H1 (cell line): ENCODE measurements around the gene RERE. TPM values are rescaled to one million over a fixed set of nuclear protein-coding genes. Genes with fewer than 3 reads are reported as not detected.
A peak's percentile ranks its signal among the peaks of the same experiment; 100 is the strongest.

Source experiments
- CTCF ChIA-PET: fragments of 300-600 bp; sonication (Branson Sonifier 250); formaldehyde crosslinking; loops from one replicate; lab custom pipeline; 2021; ENCODE audit not compliant: partially characterized antibody; lab: Charles Lee
- POLR2A ChIA-PET: fragments of 300-600 bp; sonication (Branson Sonifier 250); formaldehyde crosslinking; loops from one replicate; lab custom pipeline; 2021; ENCODE audit warnings: inconsistent platforms; ENCODE audit not compliant: partially characterized antibody; lab: Charles Lee
- DNase-seq, 2 experiments: peaks; one replicate each; pipeline versions ENCODE4 v3.0.0 to v3.0.0-alpha.2; 2010 to 2022; ENCODE audit warnings: low spot score in 2 of 2, low read depth in 1 of 2, mixed read lengths in 1 of 2
- FAIRE-seq: peaks from 2 replicates; lab custom pipeline; 2011; peaks lifted over from hg19 to GRCh38; lab: Jason Lieb, UNC
- H2AFZ ChIP-seq: 2 replicates; pipeline ENCODE4 v1.8.1; 2012; ENCODE audit warnings: low read length, inconsistent platforms
- H2AK5ac ChIP-seq: 2 replicates; pipeline ENCODE4 v1.6.1; 2013; ENCODE audit warnings: low read depth, low read length
- H2BK120ac ChIP-seq: replicated peaks from 2 replicates; pipeline ENCODE3; 2013; ENCODE audit warnings: low read depth, low read length, inconsistent platforms
- H2BK12ac ChIP-seq: 2 replicates; pipeline ENCODE4 v1.6.1; 2013; ENCODE audit warnings: low read depth, low read length
- H2BK15ac ChIP-seq: 2 replicates; pipeline ENCODE4 v1.6.1; 2013; ENCODE audit warnings: low read length
- H2BK20ac ChIP-seq: 2 replicates; pipeline ENCODE4 v1.6.1; 2013; ENCODE audit warnings: low read length
- H2BK5ac ChIP-seq: 2 replicates; pipeline ENCODE4 v1.6.1; 2013; ENCODE audit warnings: low read depth, low read length
- H3K14ac ChIP-seq: 2 replicates; pipeline ENCODE4 v1.6.1; 2013; ENCODE audit warnings: inconsistent platforms; ENCODE audit not compliant: insufficient read length
- H3K18ac ChIP-seq: 2 replicates; pipeline ENCODE4 v1.6.1; 2013; ENCODE audit warnings: low read length; ENCODE audit errors: extremely low read depth
- H3K23ac ChIP-seq: 2 replicates; pipeline ENCODE4 v1.6.1; 2013; ENCODE audit warnings: inconsistent platforms; ENCODE audit not compliant: insufficient read length
- H3K23me2 ChIP-seq: 2 replicates; pipeline ENCODE4 v1.6.1; 2013; ENCODE audit warnings: low read depth, low read length
- H3K27ac ChIP-seq: 2 replicates; pipeline ENCODE4 v1.6.1; 2011; ENCODE audit warnings: low read depth, low read length, inconsistent platforms
- H3K27me3 ChIP-seq, 4 experiments: replicated peaks in 1 of 4; 1 replicate in 1 of 4; 2 replicates in 3 of 4; pipeline versions ENCODE4 v1.6.1 to v1.8.1; 2011 to 2013; ENCODE audit warnings: low read length in 3 of 4, mild to moderate bottlenecking in 3 of 4, inconsistent platforms in 2 of 4, mixed read lengths in 2 of 4, moderate library complexity in 1 of 4; ENCODE audit not compliant: control insufficient read depth in 3 of 4, insufficient read depth in 3 of 4; ENCODE audit errors: extremely low read depth in 1 of 4
- H3K36me3 ChIP-seq, 4 experiments: 2 replicates each; pipeline versions ENCODE4 v1.6.1 to v1.8.1; 2011 to 2013; ENCODE audit warnings: mild to moderate bottlenecking in 4 of 4, low read length in 3 of 4, moderate library complexity in 2 of 4, control low read depth in 1 of 4, inconsistent platforms in 1 of 4; ENCODE audit not compliant: insufficient read depth in 4 of 4, control insufficient read depth in 2 of 4
- H3K4ac ChIP-seq: replicated peaks from 2 replicates; pipeline ENCODE3; 2013; ENCODE audit warnings: low read length, low read depth, mixed read lengths, inconsistent platforms; ENCODE audit not compliant: insufficient read length
- H3K4me1 ChIP-seq, 4 experiments: replicated peaks in 1 of 4; 1 replicate in 1 of 4; 2 replicates in 3 of 4; pipeline versions ENCODE4 v1.6.1 to v1.8.1; 2011 to 2013; ENCODE audit warnings: low read length in 3 of 4, inconsistent platforms in 2 of 4, mixed read lengths in 1 of 4; ENCODE audit not compliant: insufficient read depth in 4 of 4, control insufficient read depth in 3 of 4
- H3K4me2 ChIP-seq, 2 experiments: 2 replicates each; pipeline versions ENCODE4 v1.6.1 to v1.8.1; 2011 to 2013; ENCODE audit warnings: low read depth in 2 of 2, low read length in 2 of 2, control low read depth in 1 of 2, inconsistent platforms in 1 of 2, mild to moderate bottlenecking in 1 of 2; ENCODE audit not compliant: insufficient read depth in 1 of 2
- H3K4me3 ChIP-seq, 4 experiments: fragments of 200-600, 300-600 bp in 1 of 4; sonication (generic), shearing (Covaris generic), sonication (Bioruptor Twin) in 1 of 4; 2 replicates each; pipeline versions ENCODE4 v1.5.1 to v1.8.1; 2011 to 2016; ENCODE audit warnings: low read length in 4 of 4, low read depth in 3 of 4, control low read depth in 2 of 4, inconsistent platforms in 2 of 4, mild to moderate bottlenecking in 2 of 4, mixed read lengths in 1 of 4, moderate library complexity in 1 of 4; ENCODE audit not compliant: insufficient read depth in 2 of 4; ENCODE audit errors: extremely low read depth in 1 of 4
- H3K56ac ChIP-seq: replicated peaks from 2 replicates; pipeline ENCODE3; 2013; ENCODE audit warnings: low read depth, mild to moderate bottlenecking, mixed read lengths, low read length, inconsistent platforms; ENCODE audit not compliant: insufficient read length
- H3K79me1 ChIP-seq: 2 replicates; pipeline ENCODE4 v1.6.1; 2013; ENCODE audit warnings: low read depth, low read length, control low read depth
- H3K79me2 ChIP-seq, 2 experiments: 2 replicates each; pipeline versions ENCODE4 v1.6.1 to v1.8.1; 2012 to 2013; ENCODE audit warnings: low read length in 2 of 2, mild to moderate bottlenecking in 2 of 2, inconsistent platforms in 1 of 2; ENCODE audit not compliant: insufficient read depth in 2 of 2, control insufficient read depth in 1 of 2
- H3K9ac ChIP-seq, 4 experiments: replicated peaks in 1 of 4; 1 replicate in 1 of 4; 2 replicates in 3 of 4; pipeline versions ENCODE4 v1.6.1 to v1.8.1; 2011 to 2013; ENCODE audit warnings: low read depth in 3 of 4, low read length in 3 of 4, control low read depth in 2 of 4, mild to moderate bottlenecking in 2 of 4, moderate library complexity in 2 of 4, inconsistent platforms in 1 of 4; ENCODE audit errors: extremely low read depth in 1 of 4
- H3K9me3 ChIP-seq, 2 experiments: 2 replicates each; pipeline versions ENCODE4 v1.6.1 to v1.8.1; 2012 to 2013; ENCODE audit warnings: mild to moderate bottlenecking in 2 of 2, moderate library complexity in 2 of 2, control low read depth in 1 of 2, inconsistent platforms in 1 of 2, low read depth in 1 of 2, low read length in 1 of 2, mixed read lengths in 1 of 2; ENCODE audit not compliant: insufficient read depth in 2 of 2
- H4K20me1 ChIP-seq, 2 experiments: replicated peaks in 1 of 2; 2 replicates each; pipeline versions ENCODE3 to v1.8.1; 2011 to 2013; ENCODE audit warnings: inconsistent platforms in 2 of 2, low read length in 2 of 2, mild to moderate bottlenecking in 1 of 2; ENCODE audit not compliant: insufficient read depth in 2 of 2, control insufficient read depth in 1 of 2
- H4K5ac ChIP-seq: 2 replicates; pipeline ENCODE4 v1.6.1; 2013; ENCODE audit warnings: low read length, low read depth, mixed read lengths, inconsistent platforms; ENCODE audit not compliant: insufficient read length
- H4K8ac ChIP-seq: 2 replicates; pipeline ENCODE4 v1.8.0; 2013; ENCODE audit warnings: mild to moderate bottlenecking, moderate library complexity, low read length, inconsistent platforms; ENCODE audit not compliant: insufficient read depth; ENCODE audit errors: extremely low read depth
- H4K91ac ChIP-seq: replicated peaks from 2 replicates; pipeline ENCODE3; 2013; ENCODE audit warnings: low read length, mixed read lengths, inconsistent platforms; ENCODE audit not compliant: insufficient read length
- CREB1 ChIP-seq: IDR thresholded peaks from 2 replicates; pipeline ENCODE4 v1.6.1; 2012; ENCODE audit warnings: inconsistent platforms
- GABPA ChIP-seq: IDR thresholded peaks from 2 replicates; pipeline ENCODE4 v1.6.1; 2011; ENCODE audit warnings: mild to moderate bottlenecking, low read length, moderate library complexity, borderline replicate concordance; ENCODE audit not compliant: insufficient read depth
- RAD21 ChIP-seq, 2 experiments: IDR thresholded peaks in 1 of 2; conservative IDR thresholded peaks in 1 of 2; 2 replicates each; pipeline ENCODE4 v1.6.1; 2011; ENCODE audit warnings: low read depth in 2 of 2, low read length in 2 of 2, improper control_type of control experiment in 1 of 2, inconsistent platforms in 1 of 2, mild to moderate bottlenecking in 1 of 2, moderate library complexity in 1 of 2
- RXRA ChIP-seq: IDR thresholded peaks from 2 replicates; pipeline ENCODE4 v1.6.1; 2011; ENCODE audit warnings: low read depth, mild to moderate bottlenecking, low read length, moderate library complexity; ENCODE audit not compliant: insufficient read depth
- TAF1 ChIP-seq: IDR thresholded peaks from 2 replicates; pipeline ENCODE4 v1.6.1; 2011; ENCODE audit warnings: mild to moderate bottlenecking, low read depth, low read length
- TAF7 ChIP-seq: optimal IDR thresholded peaks from 2 replicates; pipeline ENCODE3; 2011; ENCODE audit warnings: low read depth, mild to moderate bottlenecking, inconsistent platforms, low read length, moderate library complexity, borderline replicate concordance
- WGBS, 2 experiments: shearing (Covaris generic) in 1 of 2; methylation state at CpG; one replicate each; pipeline versions ENCODE4 v1.1.6 to v1.1.7; 2013 to 2015; ENCODE audit warnings: low lambda C conversion rate in 2 of 2, mixed read lengths in 2 of 2, inconsistent platforms in 1 of 2, low coverage in 1 of 2, missing lambda C conversion rate in 1 of 2; ENCODE audit not compliant: insufficient replicate concordance in 2 of 2, insufficient coverage in 1 of 2, insufficient read length in 1 of 2; ENCODE audit errors: extremely low coverage in 1 of 2, missing lambda C conversion rate in 1 of 2; 5-methylcytosine and 5-hydroxymethylcytosine counted together
- polyA plus RNA-seq, 7 experiments: library from polyadenylated mRNA; depleted of rRNA in 3 of 7; stranded (reverse) in 5 of 7; unstranded in 2 of 7; fragments of >200 nt in 5 of 7; fragments of 200-250 nt in 2 of 7; gene quantifications; 1 replicate in 5 of 7; 2 replicates in 1 of 7; 4 replicates in 1 of 7; pipeline versions ENCODE4 v1.2.1 to v1.2.3, GENCODE V29; 2011 to 2013; ENCODE audit warnings: missing spikeins in 2 of 7, mixed read lengths in 2 of 7
- total RNA-seq: library from RNA; stranded (reverse); fragmentation: NEBNext Ultra II Directional; extraction: Animal tissue kit (Norgen Biotek cat#: 25700); gene quantifications from 2 replicates; pipeline ENCODE4 v1.2.1, GENCODE V29; 2021

RERE gene
- total and polyA plus RNA-seq, 2 of the 8 experiments (the other 6 are each of a cell fraction or from before 2014, with no cell fraction given): 15.3 to 142 TPM

- peaks cover 2% of the 10 kb centered on the region; the same call in 1 of the 2 replicates for H3K23me2 ChIP-seq
- H2BK12ac ChIP-seq: peak overlapping the region; percentile 78; the same call in 1 of the 2 replicates
- WGBS, 2 experiments: 86% methylated on average over 6 of the region's 6 CpGs; no CpG with 5 or more reads in 1 of the 2 experiments
- H3K56ac ChIP-seq: no peak overlapping the region
- H3K9me3 ChIP-seq: no peaks in the 10 kb centered on the region
- no peaks in the 10 kb centered on the region for H3K36me3 ChIP-seq
- H2AFZ ChIP-seq: no peak overlapping the region
- H4K5ac ChIP-seq: no peak overlapping the region
- ChIA-PET CTCF (interaction anchor here (1.0 to 11.7 kb wide), 20 partner anchors 8 to 335 kb away, joined by 3 to 249 read pairs (median 12); no protein-coding TSS in a partner anchor), POLR2A (interaction anchor here (1.3 to 1.8 kb wide), 3 partner anchors 283 to 298 kb away, joined by 4 to 12 read pairs (median 5); partner anchors contain the start of gene ERRFI1)
- H3K27ac ChIP-seq: no peak overlapping the region
- peak overlapping the region; percentile 93 for H4K91ac ChIP-seq
- FAIRE-seq (no peak), DNase-seq (no peak)
- 0 out of 2 replicates have a peak overlapping the region, but pooled peaks have one; percentile 19 for H3K18ac ChIP-seq
- H4K8ac ChIP-seq: no peak overlapping the region
- peak overlapping the region; percentile 57; the same call in 1 of the 2 replicates for H2BK5ac ChIP-seq
- H2BK15ac ChIP-seq: peak overlapping the region; percentile 53; the same call in 1 of the 2 replicates
- no peak overlapping the region for H2BK120ac ChIP-seq
- H3K9ac ChIP-seq: no peak overlapping the region
- no peak overlapping the region for H3K4ac ChIP-seq
- H3K4me1 ChIP-seq: peaks cover 0 to 13% (median 7%) of the 10 kb centered on the region in 4 experiments; a peak in 6 of 7 replicates
- H2AK5ac ChIP-seq: peak overlapping the region; percentile 95; the same call in 1 of the 2 replicates
- no peaks in the 10 kb centered on the region for H3K79me1 ChIP-seq
- H3K4me3 ChIP-seq: no peak overlapping the region
- H3K27me3 ChIP-seq: peaks cover 0 to 19% (median 8%) of the 10 kb centered on the region in 4 experiments; a peak in 6 of 7 replicates
- no peaks in the 10 kb centered on the region for H3K79me2 ChIP-seq
- no peak overlapping the region for H3K4me2 ChIP-seq
- no peak overlapping the region for H3K23ac ChIP-seq
- H4K20me1 ChIP-seq: no peaks in the 10 kb centered on the region
- peak overlapping the region; percentile 19 for H2BK20ac ChIP-seq
- TF ChIP-seq RXRA (no peak), TAF1 (no peak), GABPA (no peak), RAD21 (IDR thresholded peaks at IDR 0.05 in 1 of 2, conservative IDR thresholded peaks at IDR 0.05 in 1 of 2; ENCODE audit: low read depth in 2 of 2, low read length in 2 of 2) (no peak), CREB1 (no peak), TAF7 (no peak)
- no peak overlapping the region for H3K14ac ChIP-seq
Observed at GRCh38 chr1:8313231-8313630, 504.2 kb downstream of the RERE start.
